GM15510 (cell line): ENCODE data around the gene CD247.

ENCODE experiments used
- POLR2A ChIP-seq: IDR thresholded peaks from 3 replicates; pipeline ENCODE4 v1.6.1; 2011; ENCODE audit warnings: borderline replicate concordance; ENCODE audit not compliant: insufficient read length; ENCODE audit errors: extremely low read depth

Gene CD247

GRCh38 chr1:167507719-167508118 is 10.6 kb downstream of the CD247 start:
- TF ChIP-seq POLR2A = no peak

GRCh38 chr1:167504467-167504827 is 13.9 kb downstream of the CD247 start:
- no peak for TF ChIP-seq POLR2A

GRCh38 chr1:167503626-167504466 is 14.5 kb downstream of the CD247 start:
- TF ChIP-seq POLR2A = no peak

DNA sequence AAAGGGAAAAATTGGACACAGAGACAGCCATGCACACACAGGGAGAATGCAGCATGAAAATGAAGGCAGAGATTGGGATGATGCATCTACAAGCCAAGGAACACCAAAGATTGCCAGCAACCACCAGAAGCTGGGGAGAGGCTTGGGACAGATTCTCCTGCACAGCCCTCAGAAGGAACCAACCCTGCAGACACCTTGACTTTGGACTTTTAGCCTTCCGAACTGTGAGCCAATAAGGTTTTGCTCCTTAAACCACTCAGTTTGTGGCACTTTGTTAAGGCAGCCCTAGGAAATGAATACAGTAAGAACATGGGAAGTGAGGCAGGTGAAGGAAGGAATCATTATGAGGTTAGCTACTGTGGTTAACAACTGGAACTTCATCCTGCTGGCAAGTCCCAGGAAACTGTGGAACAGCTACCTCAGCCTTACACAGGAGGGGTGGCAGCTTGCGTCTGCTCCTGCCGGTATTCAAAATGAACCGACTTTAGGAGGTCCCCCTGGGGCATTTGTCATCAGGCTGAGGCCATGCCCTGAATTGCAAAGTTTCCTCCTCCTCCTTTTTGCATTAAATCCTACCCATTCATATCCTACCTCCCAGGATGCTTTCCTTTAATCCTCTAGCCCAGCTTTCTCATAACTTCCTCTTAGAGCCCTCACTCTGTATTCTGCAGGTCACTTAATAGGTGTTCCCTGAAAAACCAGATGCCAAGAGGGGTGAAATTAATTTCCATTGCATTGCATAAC is 15.4 kb downstream of the CD247 start:
- no peak for TF ChIP-seq POLR2A

DNA sequence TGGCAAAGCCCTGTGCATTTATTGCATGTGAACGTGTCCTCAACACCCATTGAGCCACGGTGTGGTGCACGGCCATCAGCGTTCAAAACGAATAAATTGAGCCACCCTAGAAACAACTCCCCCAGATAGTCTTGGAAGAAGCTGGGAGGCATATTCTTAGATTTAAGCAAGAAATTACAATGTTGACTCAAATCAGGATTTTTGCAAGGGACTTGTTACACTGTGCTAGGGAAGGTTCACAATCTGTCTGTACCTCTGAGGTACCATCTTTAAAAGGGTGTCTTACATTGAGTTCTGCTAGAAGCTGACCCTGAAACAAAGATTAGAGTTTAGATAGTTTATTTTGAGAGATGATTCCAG is 16.2 kb downstream of the CD247 start:
- no peak for TF ChIP-seq POLR2A

DNA sequence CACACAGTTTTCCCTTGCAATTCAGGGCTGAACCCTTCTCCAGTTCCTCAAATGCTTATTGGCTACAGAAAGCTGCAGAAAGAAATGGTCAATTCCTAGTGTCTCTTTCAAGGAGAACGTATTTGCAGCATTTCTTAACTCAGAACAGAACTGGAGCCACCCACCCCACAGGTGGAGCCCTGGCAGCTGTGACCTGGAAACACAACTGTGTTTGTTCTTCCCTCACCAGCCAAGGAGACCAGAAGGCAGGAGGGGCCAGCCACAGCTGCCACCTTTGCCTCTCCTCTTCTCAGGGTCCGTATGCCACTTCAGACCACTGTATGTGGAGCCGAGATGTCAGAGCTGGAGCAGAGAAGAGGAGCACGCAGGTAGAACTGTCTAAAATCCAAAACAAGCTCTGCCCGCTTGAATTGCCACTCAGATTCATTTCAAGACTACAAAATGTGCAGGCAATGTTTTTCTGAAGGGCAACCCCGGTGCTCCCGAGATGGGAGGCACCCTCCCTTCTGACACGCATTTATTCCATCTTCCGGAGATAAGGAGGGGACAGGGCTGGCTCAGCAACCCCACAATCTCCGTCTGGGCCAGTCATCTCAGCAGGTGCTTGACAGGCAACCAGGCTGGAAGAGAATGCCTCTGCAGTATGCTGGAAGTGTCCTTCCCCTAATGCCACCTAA is 16.7 kb downstream of the CD247 start:
- TF ChIP-seq POLR2A = no peak

GRCh38 chr1:167500283-167500860 is 18.0 kb downstream of the CD247 start:
- TF ChIP-seq POLR2A = no peak

DNA sequence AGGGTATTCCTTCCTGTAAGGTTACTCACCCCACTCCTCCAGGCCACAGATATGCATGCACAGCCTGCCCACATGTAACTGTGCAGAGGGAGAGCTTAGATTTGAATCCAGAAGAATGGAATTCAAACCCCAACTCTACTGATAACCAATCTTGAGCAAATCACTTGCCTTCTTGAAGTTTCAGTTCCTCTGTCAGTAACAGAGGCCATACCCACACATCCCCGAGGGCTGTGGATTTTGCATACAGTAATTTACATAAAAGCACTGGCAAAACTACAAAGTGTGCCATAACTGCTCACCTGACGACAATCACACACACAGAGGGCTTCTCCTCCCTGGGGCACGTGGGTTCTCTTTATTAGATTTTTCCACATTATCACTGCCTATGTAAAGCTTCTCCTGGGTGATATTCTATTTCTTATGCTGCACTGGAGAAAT is 18.6 kb downstream of the CD247 start:
- TF ChIP-seq POLR2A = peak; percentile 17

DNA sequence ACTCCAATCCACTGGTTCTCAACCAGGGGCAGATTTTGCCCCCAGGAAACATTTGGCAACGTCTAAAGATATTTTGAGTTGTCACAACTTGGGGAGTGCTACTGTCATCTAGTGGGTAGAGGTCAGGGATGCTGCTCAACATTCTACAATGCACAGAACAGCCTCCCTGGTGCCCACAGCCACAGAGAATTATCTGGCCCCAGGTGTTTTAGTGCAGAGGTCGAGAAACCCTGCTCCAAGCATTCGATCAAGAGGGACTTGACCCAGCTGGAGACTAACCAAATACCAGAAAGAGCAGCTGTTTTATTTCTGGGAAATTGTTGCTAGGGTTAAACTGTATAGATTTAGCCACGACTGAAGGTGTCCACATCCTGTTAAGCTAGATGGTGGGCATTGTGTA is 19.2 kb downstream of the CD247 start:
- TF ChIP-seq POLR2A = no peak

GRCh38 chr1:167496797-167497619 is 21.3 kb downstream of the CD247 start:
- no peak for TF ChIP-seq POLR2A

DNA sequence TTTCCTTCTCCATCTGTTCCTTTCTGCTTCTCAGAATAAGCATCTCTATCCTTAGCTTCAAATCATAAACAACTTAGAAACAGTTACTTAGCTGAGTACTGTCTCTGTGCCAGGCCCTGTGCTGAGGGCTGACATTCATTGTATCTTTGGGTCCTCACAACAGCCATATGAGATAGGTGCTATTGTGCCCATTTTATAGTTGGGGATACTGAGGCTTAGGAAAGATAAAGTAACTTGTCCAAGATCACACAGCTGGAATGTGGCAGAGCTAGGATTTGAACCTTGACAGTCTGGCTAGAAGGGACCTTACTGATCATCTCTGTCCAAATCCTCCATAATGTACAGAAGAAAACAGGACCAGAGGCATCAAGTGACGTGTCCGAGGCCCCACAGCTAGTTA is 25.0 kb downstream of the CD247 start:
- TF ChIP-seq POLR2A = no peak

DNA sequence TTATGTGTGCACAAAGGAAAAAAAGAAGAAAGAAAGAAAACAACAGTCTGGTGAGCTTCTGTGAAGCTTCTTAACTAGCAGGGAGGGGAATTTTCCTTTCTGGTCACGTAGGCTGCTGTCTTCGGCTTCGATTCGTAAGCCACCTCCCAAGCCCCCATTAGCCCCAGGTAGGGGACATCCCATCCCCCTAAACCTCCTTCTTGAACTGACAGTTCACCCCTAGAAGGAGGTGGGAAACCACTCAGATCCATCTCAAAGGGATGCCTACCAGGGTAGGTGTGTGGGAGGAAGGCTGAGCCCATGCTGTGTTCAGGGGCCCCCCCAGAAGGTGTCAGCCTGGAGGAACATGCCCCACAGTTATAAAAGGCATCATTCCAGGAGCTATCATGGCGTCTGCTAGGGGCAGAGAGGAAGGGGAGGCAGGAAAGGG is 25.8 kb downstream of the CD247 start:
- TF ChIP-seq POLR2A = no peak

- TF ChIP-seq POLR2A = no peak
Observed at GRCh38 chr1:167491586-167492461, 26.5 kb downstream of the CD247 start.
